OCI-LY7 (cell line): ENCODE data around the gene TSPAN8. TPM values are rescaled to one million over a fixed set of nuclear protein-coding genes. Genes with fewer than 3 reads are reported as not detected.

Source experiments
- BruUV-seq: library from RNA; stranded (reverse); fragments of 400-500 nt; replicated peaks from 2 replicates; lab custom pipeline; 2021; lab: Mats Ljungman, UMichigan
- CTCF ChIA-PET: fragments of 300-600 bp; sonication (Branson Sonifier 250); formaldehyde crosslinking; loops from one replicate; lab custom pipeline; 2022; ENCODE audit warnings: antibody characterized with exemption; ENCODE audit not compliant: unreplicated experiment; lab: Charles Lee
- POLR2A ChIA-PET: fragments of 300-600 bp; sonication (Branson Sonifier 250); formaldehyde crosslinking; loops from one replicate; lab custom pipeline; 2022; ENCODE audit warnings: antibody characterized with exemption; lab: Charles Lee
- DNase-seq: peaks from one replicate; pipeline ENCODE4 v3.0.0-alpha.2; 2015; ENCODE audit warnings: low spot score
- H2AFZ ChIP-seq: fragments of 200-600 bp; sonication (generic), shearing (Covaris generic); 2 replicates; pipeline ENCODE4 v1.6.1; 2014; ENCODE audit warnings: mild to moderate bottlenecking, antibody characterized with exemption, low read length, moderate library complexity
- H3K27ac ChIP-seq: fragments of 200-600 bp; sonication (generic); 2 replicates; pipeline ENCODE4 v1.5.1; 2014; ENCODE audit warnings: mixed run types, low read depth, mild to moderate bottlenecking, moderate library complexity, low read length, inconsistent platforms; ENCODE audit not compliant: poor library complexity, severe bottlenecking
- H3K36me3 ChIP-seq: fragments of 200-600 bp; sonication (generic); 2 replicates; pipeline ENCODE4 v1.6.1; 2014; ENCODE audit warnings: mild to moderate bottlenecking, antibody characterized with exemption, low read length, moderate library complexity, mixed read lengths; ENCODE audit not compliant: insufficient read depth
- H3K4me1 ChIP-seq: fragments of 200-600 bp; sonication (generic); 2 replicates; pipeline ENCODE4 v1.5.1; 2014; ENCODE audit warnings: mild to moderate bottlenecking, low read length; ENCODE audit not compliant: insufficient read depth, poor library complexity, severe bottlenecking
- H3K4me2 ChIP-seq: fragments of 200-600 bp; sonication (generic); 2 replicates; pipeline ENCODE4 v1.6.1; 2014; ENCODE audit warnings: mild to moderate bottlenecking, low read length
- H3K4me3 ChIP-seq: fragments of 200-600 bp; sonication (generic); 2 replicates; pipeline ENCODE4 v1.5.1; 2014; ENCODE audit warnings: mild to moderate bottlenecking, low read depth, low read length; ENCODE audit not compliant: poor library complexity, severe bottlenecking
- H3K79me2 ChIP-seq: fragments of 200-600 bp; sonication (generic); 2 replicates; pipeline ENCODE4 v1.6.1; 2016; ENCODE audit warnings: low read depth, mild to moderate bottlenecking, low read length, moderate library complexity, mixed read lengths; ENCODE audit not compliant: insufficient read depth
- H3K9me2 ChIP-seq: fragments of 200-600 bp; sonication (generic); 2 replicates; pipeline ENCODE4 v1.6.1; 2016; ENCODE audit warnings: mild to moderate bottlenecking, low read length, mixed read lengths; ENCODE audit not compliant: insufficient read depth
- H3K9me3 ChIP-seq: fragments of 200-600 bp; sonication (generic); 2 replicates; pipeline ENCODE4 v1.6.1; 2014; ENCODE audit warnings: mild to moderate bottlenecking, mixed run types, low read length, mixed read lengths
- H4K20me1 ChIP-seq: fragments of 200-600 bp; sonication (generic); 2 replicates; pipeline ENCODE4 v1.6.1; 2014; ENCODE audit warnings: mild to moderate bottlenecking, antibody characterized with exemption, low read length, moderate library complexity, mixed read lengths; ENCODE audit not compliant: insufficient read depth
- EZH2phosphoT487 ChIP-seq: fragments of 200-600 bp; sonication (generic); IDR thresholded peaks from 2 replicates; pipeline ENCODE4 v1.6.1; 2018; ENCODE audit warnings: low read depth, borderline replicate concordance, mild to moderate bottlenecking, mixed run types, antibody characterized with exemption, low read length, moderate library complexity, mixed read lengths
- intact Hi-C: fragments of 100-400 bp; cut with micrococcal nuclease; formaldehyde crosslinking; loops from one replicate; pipeline ENCODE4 v1.10.0; 2022; ENCODE audit not compliant: unreplicated experiment
- total RNA-seq, 2 experiments: library from RNA; depleted of rRNA in 1 of 2; stranded (reverse); fragments of >200 nt in 1 of 2; shearing (Covaris generic) in 1 of 2; gene quantifications; 2 replicates each; pipeline ENCODE4 v1.2.3, GENCODE V29; 2014 to 2022
- TF ChIP-seq, protein P1 (sequence below): fragments of 200-600 bp; sonication (generic); conservative IDR thresholded peaks from 2 replicates; pipeline ENCODE4 v1.5.1; 2014; ENCODE audit warnings: mild to moderate bottlenecking, antibody characterized with exemption, low read length, moderate library complexity, mixed read lengths

TSPAN8 gene
- total RNA-seq, 2 experiments from 2014 or later: not detected

DNA sequence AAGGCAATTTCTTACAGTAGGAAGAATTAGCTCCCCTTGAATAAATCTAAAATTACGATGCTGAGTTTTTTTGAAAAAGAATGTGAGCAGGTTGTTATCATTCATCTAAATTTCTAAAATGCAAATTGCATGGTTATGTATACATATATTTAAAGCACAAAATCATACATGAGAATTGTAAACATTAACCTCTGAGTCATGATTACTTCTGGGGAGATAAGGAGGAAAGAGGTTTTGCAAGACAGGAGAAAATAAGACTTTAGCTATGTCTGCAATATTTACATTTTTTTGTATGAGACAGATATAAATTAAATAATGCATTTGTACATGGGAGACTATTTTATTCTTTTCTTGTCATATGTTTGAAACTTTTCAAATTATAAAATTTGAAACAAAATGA, 72.2 kb downstream of the TSPAN8 start:
- ChIA-PET POLR2A (interaction anchor here (0.7 kb wide), 1 partner anchor 126 kb away, joined by 3 read pairs; no protein-coding TSS in a partner anchor), CTCF (no interaction called here)
- H2AFZ ChIP-seq: no peak overlapping the region
- H3K27ac ChIP-seq: no peak overlapping the region
- no peak for DNase-seq
- no peaks in the 10 kb centered on the region for H3K9me3 ChIP-seq
- intact Hi-C loops: no loop called here
- BruUV-seq: no TSS peak
- H3K4me1 ChIP-seq: no peaks in the 10 kb centered on the region
- H3K79me2 ChIP-seq: no peaks in the 10 kb centered on the region
- no peak overlapping the region for H3K4me3 ChIP-seq
- H4K20me1 ChIP-seq: no peaks in the 10 kb centered on the region
- no peaks in the 10 kb centered on the region for H3K36me3 ChIP-seq
- H3K4me2 ChIP-seq: no peak overlapping the region
- no peaks in the 10 kb centered on the region for H3K9me2 ChIP-seq
- TF ChIP-seq, protein P1, sequence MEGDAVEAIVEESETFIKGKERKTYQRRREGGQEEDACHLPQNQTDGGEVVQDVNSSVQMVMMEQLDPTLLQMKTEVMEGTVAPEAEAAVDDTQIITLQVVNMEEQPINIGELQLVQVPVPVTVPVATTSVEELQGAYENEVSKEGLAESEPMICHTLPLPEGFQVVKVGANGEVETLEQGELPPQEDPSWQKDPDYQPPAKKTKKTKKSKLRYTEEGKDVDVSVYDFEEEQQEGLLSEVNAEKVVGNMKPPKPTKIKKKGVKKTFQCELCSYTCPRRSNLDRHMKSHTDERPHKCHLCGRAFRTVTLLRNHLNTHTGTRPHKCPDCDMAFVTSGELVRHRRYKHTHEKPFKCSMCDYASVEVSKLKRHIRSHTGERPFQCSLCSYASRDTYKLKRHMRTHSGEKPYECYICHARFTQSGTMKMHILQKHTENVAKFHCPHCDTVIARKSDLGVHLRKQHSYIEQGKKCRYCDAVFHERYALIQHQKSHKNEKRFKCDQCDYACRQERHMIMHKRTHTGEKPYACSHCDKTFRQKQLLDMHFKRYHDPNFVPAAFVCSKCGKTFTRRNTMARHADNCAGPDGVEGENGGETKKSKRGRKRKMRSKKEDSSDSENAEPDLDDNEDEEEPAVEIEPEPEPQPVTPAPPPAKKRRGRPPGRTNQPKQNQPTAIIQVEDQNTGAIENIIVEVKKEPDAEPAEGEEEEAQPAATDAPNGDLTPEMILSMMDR: no peak
- TF ChIP-seq EZH2phosphoT487: no peak

DNA sequence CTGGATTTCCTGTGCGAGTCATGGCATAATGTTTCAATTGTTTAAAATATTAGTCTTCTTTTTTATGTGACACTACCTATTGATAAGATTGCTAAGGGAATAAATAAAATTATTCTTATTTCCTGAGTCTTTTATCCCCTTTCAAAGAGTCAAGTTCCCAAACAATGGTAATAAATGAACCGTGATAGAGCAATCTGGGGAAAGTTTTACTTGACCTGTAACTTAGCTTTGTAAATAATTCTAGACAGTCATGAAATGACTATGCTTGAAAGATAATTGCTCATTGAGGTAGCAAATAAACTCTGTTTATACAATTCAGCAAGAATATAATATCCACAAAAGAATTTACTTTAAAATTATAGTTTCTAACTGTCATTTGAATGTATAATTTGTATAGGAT, 82.1 kb downstream of the TSPAN8 start:
- CTCF ChIA-PET: no interaction called here
- Histone ChIP-seq H3K9me3 (no peaks in the 10 kb centered on the region), H3K4me2 (no peak overlapping the region), H3K4me3 (no peak overlapping the region), H4K20me1 (no peaks in the 10 kb centered on the region), H3K27ac (no peak overlapping the region), H3K79me2 (no peaks in the 10 kb centered on the region), H3K36me3 (no peaks in the 10 kb centered on the region), H3K9me2 (no peaks in the 10 kb centered on the region), H2AFZ (no peak overlapping the region), H3K4me1 (no peaks in the 10 kb centered on the region)
- intact Hi-C loops: no loop called here
- TF ChIP-seq, protein P1: no peak
- no peak for TF ChIP-seq EZH2phosphoT487
- no TSS peak for BruUV-seq
- POLR2A ChIA-PET: no interaction called here
- no peak for DNase-seq

Other genes starting within 250 kb of the TSPAN8 start
- not detected in 2 replicates for gene PTPRR, start 237.3 kb downstream of the TSPAN8 start, total RNA-seq (2014; rRNA removed; shearing (Covaris generic))
- gene PTPRR, start 237.3 kb downstream of the TSPAN8 start, total RNA-seq (2022): not detected in 2 replicates